RCC 7860 (cell line): ENCODE measurements around the gene IKZF3.
"Not testable (repeated sequence)": the region's sequence is repeated elsewhere in the genome, so short reads cannot be mapped to it uniquely, and the experiment has no call there.

Experiments used
- DNase-seq: peaks from one replicate; pipeline ENCODE4 v3.0.0-alpha.2; 2015; ENCODE audit warnings: low spot score
- FAIRE-seq: peaks from 2 replicates; lab custom pipeline; 2012; peaks lifted over from hg19 to GRCh38; lab: Jason Lieb, UNC

Gene IKZF3

GRCh38 chr17:39722965-39723848 is 140.9 kb downstream of the IKZF3 start:
- FAIRE-seq (no peak), DNase-seq (no peak)

GRCh38 chr17:39722104-39722503 is 142.0 kb downstream of the IKZF3 start:
- no peak for FAIRE-seq

GRCh38 chr17:39719563-39720355 is 144.4 kb downstream of the IKZF3 start:
- DNase-seq (no peak), FAIRE-seq (no peak)

More at GRCh38 chr17:39722104-39722503, 142.0 kb downstream of the IKZF3 start:
- DNase-seq, result no peak

- FAIRE-seq (no peak), DNase-seq (no peak)
Observed at GRCh38 chr17:39717660-39718059, 146.5 kb downstream of the IKZF3 start.

- no peak for DNase-seq
- no peak for FAIRE-seq
Observed at GRCh38 chr17:39716879-39717536, 147.1 kb downstream of the IKZF3 start.

GRCh38 chr17:39716073-39716818 is 147.9 kb downstream of the IKZF3 start:
- no peak for DNase-seq
- no peak for FAIRE-seq

GRCh38 chr17:39715375-39716072 is 148.6 kb downstream of the IKZF3 start:
- DNase-seq (no peak), FAIRE-seq (no peak)

- DNase-seq (no peak), FAIRE-seq (no peak)
Observed at GRCh38 chr17:39714234-39714633, 149.9 kb downstream of the IKZF3 start.

GRCh38 chr17:39711851-39712250 is 152.3 kb downstream of the IKZF3 start:
- DNase-seq (no peak), FAIRE-seq (no peak)

- not testable (repeated sequence) for DNase-seq, FAIRE-seq
Observed at GRCh38 chr17:39711071-39711470, 153.0 kb downstream of the IKZF3 start.

GRCh38 chr17:39709998-39710964 is 153.8 kb downstream of the IKZF3 start:
- FAIRE-seq (no peak), DNase-seq (no peak)

- DNase-seq (no peak), FAIRE-seq (no peak)
Observed at GRCh38 chr17:39709319-39709997, 154.7 kb downstream of the IKZF3 start.
